Measurements from ENCODE around the gene MAFG.

The MAFG gene

GRCh38 chr17:81903415-81903831 is 24.1 kb downstream of the MAFG start:
- no peak for TF ChIP-seq CTCF (IDR thresholded peaks at IDR 0.05)

GRCh38 chr17:81902653-81903414 is 24.7 kb downstream of the MAFG start:
- no peak for TF ChIP-seq CTCF (IDR thresholded peaks at IDR 0.05)

GRCh38 chr17:81902023-81902652 is 25.4 kb downstream of the MAFG start, which contains the start of gene NPB:
TSS of gene NPB (plus strand) at chr17:81902238. CDS start at chr17:81902278, 40 bp downstream.
- no peak for TF ChIP-seq CTCF (IDR thresholded peaks at IDR 0.05)

- no peak for TF ChIP-seq CTCF (IDR thresholded peaks at IDR 0.05)
Measured at GRCh38 chr17:81901167-81902022, 26.1 kb downstream of the MAFG start.

GRCh38 chr17:81900181-81900820 is 27.2 kb downstream of the MAFG start:
- TF ChIP-seq CTCF (IDR thresholded peaks at IDR 0.05) = no peak

GRCh38 chr17:81899514-81900166 is 27.9 kb downstream of the MAFG start:
- TF ChIP-seq CTCF (IDR thresholded peaks at IDR 0.05) = no peak

Measured in LNCAP (cell line).